Measurements from ENCODE around the gene NECAP2. TPM values are rescaled to one million over a fixed set of nuclear protein-coding genes. Genes with fewer than 3 reads are reported as not detected.

Gene NECAP2
- total and polyA plus RNA-seq, 4 experiments from 2014 or later = 154 to 341 (median 204) TPM

DNA sequence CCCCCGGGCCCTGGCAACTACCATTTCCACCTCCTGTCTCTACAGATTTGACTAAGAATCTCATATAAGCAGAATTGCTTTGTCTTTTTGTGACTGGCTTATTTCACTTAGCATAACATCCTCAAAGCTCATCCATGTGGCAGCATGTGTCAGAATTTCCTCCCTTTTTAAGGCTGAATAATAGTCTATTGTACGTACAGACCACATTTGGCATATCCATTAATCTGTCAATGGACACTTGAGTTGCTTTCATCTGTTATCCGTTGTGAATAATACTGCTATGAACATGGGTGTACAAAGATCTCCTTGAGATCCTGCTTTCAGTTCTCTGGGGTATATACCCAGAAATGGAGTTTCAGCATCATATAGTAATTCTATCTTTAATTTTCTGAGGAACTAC, 27.3 kb upstream of the NECAP2 start:
- Histone ChIP-seq H3K4me3 (ENCODE audit: low read length in 2 of 2) (no peak overlapping the region), H3K27ac (ENCODE audit: low read depth, low read length) (no peak overlapping the region), H3K36me3 (ENCODE audit: insufficient read depth, low read length) (no peaks in the 10 kb centered on the region), H3K9me3 (ENCODE audit: control insufficient read depth in 1 of 2, low read length in 2 of 2) (no peaks in the 10 kb centered on the region), H3K4me1 (ENCODE audit: insufficient read depth, low read length) (no peaks in the 10 kb centered on the region), H3K27me3 (ENCODE audit: insufficient read depth, low read length) (no peaks in the 10 kb centered on the region)
- Mint-ChIP-seq H3K9me3 (peaks cover 0 to 2% (median 0%) of the 10 kb centered on the region in 8 donors), H3K4me1 (no peaks in the 10 kb centered on the region), H3K4me3 (no peak overlapping the region), H3K27me3 (no peaks in the 10 kb centered on the region), H3K36me3 (no peaks in the 10 kb centered on the region), H3K27ac (no peak overlapping the region)
- no peak for DNase-seq
- POLR2A ChIA-PET (ENCODE audit: partially characterized antibody) = no interaction called here
- intact Hi-C loops (cut with micrococcal nuclease) = no loop called here
- CTCF ChIA-PET (ENCODE audit: partially characterized antibody) = no interaction called here

DNA sequence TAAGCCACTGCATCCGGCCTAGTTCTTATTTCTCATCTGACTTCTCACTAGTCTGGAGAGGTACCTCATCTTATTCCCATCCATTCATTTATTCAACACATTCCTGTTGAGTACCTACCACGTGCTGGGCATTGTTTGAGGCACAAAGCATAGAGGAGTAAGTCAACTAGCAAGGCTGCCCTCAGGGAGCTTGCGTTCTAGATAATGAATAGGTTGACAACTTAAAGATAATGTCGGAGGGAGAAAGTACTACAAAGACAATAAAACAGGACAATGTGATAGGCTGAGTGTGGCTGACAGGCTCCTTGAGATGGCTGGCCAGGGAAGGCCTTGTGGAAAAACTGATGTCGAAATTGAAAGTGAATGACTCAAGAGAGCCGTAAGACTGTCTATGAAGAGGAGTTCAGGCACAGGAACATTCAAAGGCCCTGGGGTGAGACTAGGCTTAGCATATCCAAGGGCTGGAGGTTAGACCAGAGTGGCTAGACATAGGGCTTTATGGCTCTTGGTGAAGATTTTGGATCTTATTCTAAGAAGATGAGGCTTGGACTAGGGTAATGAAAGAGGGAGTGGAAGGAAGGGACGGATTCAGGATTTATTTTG, 21.6 kb upstream of the NECAP2 start:
- H3K27me3 Mint-ChIP-seq = no peaks in the 10 kb centered on the region
- CTCF ChIA-PET (ENCODE audit: partially characterized antibody) = no interaction called here
- POLR2A ChIA-PET (ENCODE audit: partially characterized antibody) = no interaction called here
- peak overlapping the region in 5 of 8 donors; percentile 2 to 76 (median 41) for H3K4me3 Mint-ChIP-seq
- H3K9me3 Mint-ChIP-seq = no peaks in the 10 kb centered on the region
- Histone ChIP-seq H3K4me1 (ENCODE audit: insufficient read depth, low read length) (peaks cover 30% of the 10 kb centered on the region), H3K4me3 (ENCODE audit: low read length in 2 of 2) (no peak overlapping the region), H3K36me3 (ENCODE audit: insufficient read depth, low read length) (no peaks in the 10 kb centered on the region), H3K9me3 (ENCODE audit: control insufficient read depth in 1 of 2, low read length in 2 of 2) (no peaks in the 10 kb centered on the region), H3K27me3 (ENCODE audit: insufficient read depth, low read length) (no peaks in the 10 kb centered on the region), H3K27ac (ENCODE audit: low read depth, low read length) (no peak overlapping the region)
- peak overlapping the region; percentile 5 to 83 (median 32) for H3K27ac Mint-ChIP-seq
- H3K4me1 Mint-ChIP-seq = peaks cover 24 to 35% (median 29%) of the 10 kb centered on the region in 4 donors
- DNase-seq = no peak
- intact Hi-C loops (cut with micrococcal nuclease) = no loop called here
- H3K36me3 Mint-ChIP-seq = no peaks in the 10 kb centered on the region

DNA sequence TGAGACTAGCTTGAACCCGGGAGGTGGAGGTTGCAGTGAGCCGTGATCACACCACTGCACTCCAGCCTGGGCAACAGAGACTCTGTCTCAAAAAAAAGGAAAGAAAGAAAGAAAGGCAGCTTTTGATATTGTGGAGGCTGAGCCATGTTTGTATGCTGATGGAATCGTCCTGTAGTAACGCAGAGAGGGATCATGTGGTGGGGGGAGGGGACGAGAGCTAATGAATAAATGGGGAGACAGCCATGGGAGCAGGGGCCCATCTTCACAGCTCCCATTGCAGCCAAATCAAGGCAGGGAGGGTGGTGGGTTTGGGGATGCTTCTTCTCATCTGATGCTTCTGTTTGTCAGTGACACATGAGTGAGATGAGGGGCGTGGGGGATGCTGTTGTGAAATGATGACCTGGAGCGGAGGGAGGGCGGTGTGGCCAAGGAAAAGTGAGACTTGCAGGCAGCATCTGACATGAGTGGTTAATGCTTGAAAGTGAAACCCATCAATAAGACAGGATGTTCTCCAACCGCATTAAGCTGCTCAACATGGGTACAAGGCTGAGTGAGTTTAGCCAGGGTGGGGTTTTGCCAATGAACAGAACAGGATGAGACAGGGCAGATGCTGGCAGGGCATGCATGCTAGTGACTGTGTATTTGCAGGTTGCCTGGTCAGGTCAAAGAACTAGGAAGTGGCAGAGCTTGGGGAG, 20.0 kb upstream of the NECAP2 start:
- POLR2A ChIA-PET (ENCODE audit: partially characterized antibody) = interaction anchor here (0.7 to 2.8 kb wide), 11 partner anchors 20 to 484 kb away, joined by 3 to 29 read pairs (median 8); partner anchors contain the start of genes FBXO42, NECAP2 and SZRD1
- no peaks in the 10 kb centered on the region for H3K9me3 ChIP-seq (ENCODE audit: control insufficient read depth in 1 of 2, low read length in 2 of 2)
- CTCF ChIA-PET (ENCODE audit: partially characterized antibody) = interaction anchor here (1.3 to 3.5 kb wide), 3 partner anchors 20 to 58 kb away, joined by 3 to 19 read pairs (median 8); partner anchors contain the start of gene NECAP2
- intact Hi-C loops (cut with micrococcal nuclease) = loop anchor here (1.0 to 5.0 kb wide), 2 partner anchors 21 to 53 kb away; partner anchors contain the start of gene SZRD1
- Mint-ChIP-seq H3K36me3 (no peaks in the 10 kb centered on the region), H3K4me3 (peak overlapping the region; percentile 52 to 87 (median 82)), H3K4me1 (peaks cover 24 to 35% (median 29%) of the 10 kb centered on the region in 4 donors), H3K27ac (peak overlapping the region; percentile 80 to 93 (median 93)), H3K27me3 (no peaks in the 10 kb centered on the region), H3K9me3 (no peaks in the 10 kb centered on the region)
- peaks cover 30% of the 10 kb centered on the region for H3K4me1 ChIP-seq (ENCODE audit: insufficient read depth, low read length)
- no peaks in the 10 kb centered on the region for H3K27me3 ChIP-seq (ENCODE audit: insufficient read depth, low read length)
- H3K27ac ChIP-seq (ENCODE audit: low read depth, low read length) = peak overlapping the region; percentile 36
- H3K36me3 ChIP-seq (ENCODE audit: insufficient read depth, low read length) = no peaks in the 10 kb centered on the region
- H3K4me3 ChIP-seq (ENCODE audit: low read length in 2 of 2) = peak overlapping the region in 1 of 2 donors; percentile 9
- peak; percentile 65 to 77 (median 72) for DNase-seq

DNA sequence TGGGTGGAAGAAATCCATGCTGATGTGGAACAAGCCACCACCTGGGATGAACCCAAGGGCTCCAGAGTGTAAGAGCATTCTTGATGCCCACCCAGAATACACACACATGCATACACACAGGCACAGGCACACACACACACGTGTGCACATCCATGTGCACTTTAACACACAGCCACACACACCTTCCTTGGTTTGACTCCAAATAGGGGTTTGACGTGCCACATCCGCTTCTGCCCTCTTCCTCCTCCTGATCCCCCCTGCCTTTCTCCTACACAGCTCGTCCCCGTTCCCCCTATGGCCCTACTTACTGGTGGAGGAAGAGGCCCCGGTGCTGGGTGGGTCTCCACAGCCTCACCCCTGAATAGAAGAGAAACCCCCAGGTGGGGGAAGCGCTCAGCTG, 19.3 kb upstream of the NECAP2 start:
- peak overlapping the region; percentile 78 to 93 (median 93) for H3K27ac Mint-ChIP-seq
- intact Hi-C loops (cut with micrococcal nuclease) = loop anchor here (5.0 kb wide), 1 partner anchor 54 kb away; the partner anchor contains the start of gene SZRD1
- CTCF ChIA-PET (ENCODE audit: partially characterized antibody) = interaction anchor here (1.3 to 3.5 kb wide), 3 partner anchors 19 to 59 kb away, joined by 3 to 19 read pairs (median 8); partner anchors contain the start of gene NECAP2

DNA sequence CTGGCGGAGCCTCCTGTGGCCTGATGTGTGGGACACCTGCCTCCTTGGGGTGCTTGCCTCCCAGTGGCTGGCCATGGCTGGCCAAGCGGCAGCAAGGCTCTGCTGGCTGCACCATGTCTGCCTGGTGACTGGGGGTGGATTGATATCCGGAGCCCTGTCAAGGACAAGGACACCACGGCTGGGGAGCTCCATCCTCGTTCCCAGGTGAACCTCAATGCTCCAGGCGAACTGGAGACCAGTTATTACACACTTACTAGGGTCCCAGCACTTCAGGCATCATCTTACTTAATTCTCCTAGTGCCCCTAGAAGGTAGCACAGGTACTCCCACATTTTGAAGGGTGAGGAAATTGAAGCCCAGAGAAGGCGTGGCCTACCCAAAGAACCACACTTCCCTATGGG, 18.5 kb upstream of the NECAP2 start:
- ChIA-PET POLR2A (ENCODE audit: partially characterized antibody) (interaction anchor here (1.7 to 2.8 kb wide), 3 partner anchors 13 to 54 kb away, joined by 3 to 29 read pairs (median 22); partner anchors contain the start of genes NECAP2 and SZRD1), CTCF (ENCODE audit: partially characterized antibody) (interaction anchor here (3.5 kb wide), 1 partner anchor 18 kb away, joined by 19 read pairs; the partner anchor contains the start of gene NECAP2)
- H3K36me3 Mint-ChIP-seq = no peaks in the 10 kb centered on the region

More for the DNA sequence above, 19.3 kb upstream of the NECAP2 start:
- Histone ChIP-seq H3K27me3 (ENCODE audit: insufficient read depth, low read length) (no peaks in the 10 kb centered on the region), H3K27ac (ENCODE audit: low read depth, low read length) (peak overlapping the region; percentile 36), H3K9me3 (ENCODE audit: control insufficient read depth in 1 of 2, low read length in 2 of 2) (no peaks in the 10 kb centered on the region), H3K4me1 (ENCODE audit: insufficient read depth, low read length) (peaks cover 30% of the 10 kb centered on the region), H3K36me3 (ENCODE audit: insufficient read depth, low read length) (no peaks in the 10 kb centered on the region), H3K4me3 (ENCODE audit: low read length in 2 of 2) (peak overlapping the region in 1 of 2 donors; percentile 9)
- POLR2A ChIA-PET (ENCODE audit: partially characterized antibody) = interaction anchor here (0.7 to 2.8 kb wide), 10 partner anchors 20 to 483 kb away, joined by 3 to 29 read pairs (median 6); partner anchors contain the start of genes NECAP2 and SZRD1
- no peaks in the 10 kb centered on the region for H3K27me3 Mint-ChIP-seq
- H3K4me1 Mint-ChIP-seq = peaks cover 24 to 35% (median 29%) of the 10 kb centered on the region in 4 donors
- peak overlapping the region in 7 of 8 donors; percentile 71 to 87 (median 82) for H3K4me3 Mint-ChIP-seq
- no peaks in the 10 kb centered on the region for H3K36me3 Mint-ChIP-seq
- peak in 1 of 5 donors; percentile 15 for DNase-seq
- no peaks in the 10 kb centered on the region for H3K9me3 Mint-ChIP-seq

DNA sequence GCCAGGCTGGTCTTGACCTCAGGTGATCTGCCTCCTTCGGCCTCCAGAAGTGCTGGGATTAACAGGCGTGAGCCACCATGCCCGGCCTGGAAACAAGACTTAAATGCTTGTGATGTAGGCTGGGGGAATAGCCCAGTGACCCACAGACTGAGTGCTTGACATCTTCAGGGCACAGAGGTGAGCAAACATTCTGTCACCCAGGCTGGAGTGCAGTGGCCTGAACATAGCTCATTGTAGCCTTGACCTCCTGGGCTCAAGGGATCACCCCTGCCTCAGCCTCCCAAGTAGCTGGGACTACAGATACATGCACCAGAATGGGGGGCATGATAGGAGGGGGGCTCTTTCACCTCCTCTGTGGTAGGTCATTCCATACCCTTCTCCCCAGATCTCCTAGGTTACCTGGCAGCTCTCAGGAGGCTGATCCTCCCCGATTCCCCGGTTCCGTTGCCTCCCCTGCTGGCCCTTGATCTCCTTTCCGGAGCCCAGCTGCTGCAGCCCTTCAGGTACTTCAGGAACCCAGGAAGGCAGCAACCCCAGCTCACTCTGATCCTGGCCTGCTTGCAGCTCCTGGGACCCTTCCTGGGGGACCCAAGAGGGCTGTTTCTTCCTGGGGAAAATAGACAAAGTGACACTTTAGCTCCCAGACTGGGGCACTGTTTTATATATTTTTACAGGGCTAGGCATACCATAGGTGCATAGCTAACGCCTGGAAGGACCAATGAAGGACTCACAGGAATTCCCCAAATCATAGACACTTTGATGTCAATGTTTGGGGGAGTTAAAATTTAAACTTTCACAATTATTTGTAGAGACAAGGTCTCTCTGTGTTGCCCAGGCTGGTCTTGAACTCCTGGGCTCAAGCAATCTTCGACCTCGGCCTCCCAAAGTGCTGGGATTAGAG, 15.1 kb upstream of the NECAP2 start:
- Mint-ChIP-seq H3K9me3 (no peaks in the 10 kb centered on the region), H3K27me3 (no peaks in the 10 kb centered on the region), H3K4me3 (no peak overlapping the region), H3K4me1 (peaks cover 13 to 18% (median 16%) of the 10 kb centered on the region in 4 donors), H3K27ac (peak overlapping the region in 2 of 7 donors; percentile 12 to 36), H3K36me3 (no peaks in the 10 kb centered on the region)
- H3K27me3 ChIP-seq (ENCODE audit: insufficient read depth, low read length) = no peaks in the 10 kb centered on the region
- H3K9me3 ChIP-seq (ENCODE audit: control insufficient read depth in 1 of 2, low read length in 2 of 2) = no peaks in the 10 kb centered on the region
- DNase-seq = no peak
- no peaks in the 10 kb centered on the region for H3K36me3 ChIP-seq (ENCODE audit: insufficient read depth, low read length)
- ChIA-PET CTCF (ENCODE audit: partially characterized antibody) (no interaction called here), POLR2A (ENCODE audit: partially characterized antibody) (interaction anchor here (1.3 to 1.6 kb wide), 2 partner anchors 9 to 15 kb away, joined by 4 to 7 read pairs; partner anchors contain the start of gene NECAP2)
- H3K4me3 ChIP-seq (ENCODE audit: low read length in 2 of 2) = no peak overlapping the region
- no peak overlapping the region for H3K27ac ChIP-seq (ENCODE audit: low read depth, low read length)
- peaks cover 20% of the 10 kb centered on the region for H3K4me1 ChIP-seq (ENCODE audit: insufficient read depth, low read length)
- intact Hi-C loops (cut with micrococcal nuclease) = no loop called here

More for the DNA sequence above, 18.5 kb upstream of the NECAP2 start:
- Mint-ChIP-seq H3K9me3 (no peaks in the 10 kb centered on the region), H3K4me3 (peak overlapping the region in 1 of 8 donors; percentile 29), H3K27ac (peak overlapping the region in 1 of 7 donors; percentile 65), H3K4me1 (peaks cover 24 to 35% (median 29%) of the 10 kb centered on the region in 4 donors), H3K27me3 (no peaks in the 10 kb centered on the region)
- intact Hi-C loops (cut with micrococcal nuclease) = loop anchor here (5.0 kb wide), 1 partner anchor 55 kb away; the partner anchor contains the start of gene SZRD1
- Histone ChIP-seq H3K9me3 (ENCODE audit: control insufficient read depth in 1 of 2, low read length in 2 of 2) (no peaks in the 10 kb centered on the region), H3K4me3 (ENCODE audit: low read length in 2 of 2) (no peak overlapping the region), H3K27ac (ENCODE audit: low read depth, low read length) (no peak overlapping the region), H3K36me3 (ENCODE audit: insufficient read depth, low read length) (no peaks in the 10 kb centered on the region), H3K4me1 (ENCODE audit: insufficient read depth, low read length) (peaks cover 30% of the 10 kb centered on the region), H3K27me3 (ENCODE audit: insufficient read depth, low read length) (no peaks in the 10 kb centered on the region)
- DNase-seq = no peak
